GM23338 (cell line): ENCODE results near the gene SGMS2. TPM values are rescaled to one million over a fixed set of nuclear protein-coding genes. Genes with fewer than 3 reads are reported as not detected.

Source experiments
- ATAC-seq: fragments of 200-7000 bp; cut with Tn5 transposase; 3 replicates; pipeline ENCODE4 v1.9.1; 2020
- DNase-seq: peaks from one replicate; pipeline ENCODE4 v3.0.0-alpha.2; 2015; ENCODE audit warnings: low spot score
- H2AFZ ChIP-seq: fragments of 200-600 bp; sonication (generic); 2 replicates; pipeline ENCODE4 v1.8.0; 2016; ENCODE audit warnings: antibody characterized with exemption, mild to moderate bottlenecking, moderate library complexity
- H3F3A ChIP-seq: fragments of 200-600 bp; sonication (generic); replicated peaks from 2 replicates; pipeline ENCODE4 v1.8.0; 2017; ENCODE audit warnings: antibody characterized with exemption, mixed run types, low read depth
- H3K27ac ChIP-seq: fragments of 200-600 bp; sonication (generic); 2 replicates; pipeline ENCODE4 v1.6.1; 2016; ENCODE audit warnings: low read depth
- H3K27me3 ChIP-seq: fragments of 200-600 bp; sonication (generic); 2 replicates; pipeline ENCODE4 v1.8.0; 2016; ENCODE audit warnings: mild to moderate bottlenecking, mixed run types, moderate library complexity; ENCODE audit not compliant: insufficient read depth
- H3K36me3 ChIP-seq: fragments of 200-600 bp; sonication (generic); 2 replicates; pipeline ENCODE4 v1.8.0; 2016; ENCODE audit warnings: mild to moderate bottlenecking; ENCODE audit not compliant: insufficient read depth
- H3K4me1 ChIP-seq: fragments of 200-600 bp; sonication (generic); 2 replicates; pipeline ENCODE4 v1.8.0; 2016; ENCODE audit warnings: mild to moderate bottlenecking, moderate library complexity; ENCODE audit not compliant: insufficient read depth
- H3K4me2 ChIP-seq: fragments of 200-600 bp; sonication (generic); 2 replicates; pipeline ENCODE4 v1.7.1; 2017; ENCODE audit warnings: mixed run types
- H3K4me3 ChIP-seq: fragments of 200-600 bp; sonication (generic); 2 replicates; pipeline ENCODE4 v1.6.1; 2016; ENCODE audit warnings: mixed run types
- H3K79me2 ChIP-seq: fragments of 200-600 bp; sonication (generic); replicated peaks from 2 replicates; pipeline ENCODE4 v1.8.0; 2017; ENCODE audit warnings: mild to moderate bottlenecking; ENCODE audit not compliant: insufficient read depth
- H3K9me2 ChIP-seq: fragments of 200-600 bp; sonication (generic); 2 replicates; pipeline ENCODE4 v1.8.0; 2017; ENCODE audit not compliant: insufficient read depth
- H4K20me1 ChIP-seq: fragments of 200-600 bp; sonication (generic); replicated peaks from 2 replicates; pipeline ENCODE4 v1.8.0; 2017; ENCODE audit warnings: mild to moderate bottlenecking; ENCODE audit not compliant: insufficient read depth
- H3K27ac Mint-ChIP-seq: 2 replicates; pipeline ENCODE4 v1.8.0; 2020; ENCODE audit warnings: inconsistent platforms, mild to moderate bottlenecking, moderate library complexity, mixed read lengths
- H3K27me3 Mint-ChIP-seq: 3 replicates; pipeline ENCODE4 v1.8.0; 2022; ENCODE audit warnings: low read depth, mild to moderate bottlenecking, moderate library complexity, mixed read lengths, inconsistent platforms; ENCODE audit not compliant: insufficient read depth, poor library complexity
- H3K36me3 Mint-ChIP-seq: 3 replicates; pipeline ENCODE4 v1.8.0; 2021; ENCODE audit warnings: low read depth, mild to moderate bottlenecking, inconsistent platforms, moderate library complexity, mixed read lengths
- H3K4me1 Mint-ChIP-seq: 3 replicates; pipeline ENCODE4 v1.8.0; 2020; ENCODE audit warnings: mild to moderate bottlenecking, inconsistent platforms, mixed read lengths
- H3K4me3 Mint-ChIP-seq: 3 replicates; pipeline ENCODE4 v1.8.0; 2021; ENCODE audit warnings: moderate library complexity, mild to moderate bottlenecking, inconsistent platforms, mixed read lengths
- H3K9me3 Mint-ChIP-seq: 3 replicates; pipeline ENCODE4 v1.8.0; 2020; ENCODE audit warnings: moderate library complexity, mild to moderate bottlenecking, inconsistent platforms, mixed read lengths
- CREB1 ChIP-seq: fragments of 250-450 bp; sonication (Bioruptor Pico); IDR thresholded peaks from 2 replicates; pipeline ENCODE4 v1.5.0; 2020; ENCODE audit warnings: low read depth, mild to moderate bottlenecking, moderate library complexity
- EZH2 ChIP-seq: fragments of 200-600 bp; sonication (generic); IDR thresholded peaks from one replicate; pipeline ENCODE4 v1.8.0; 2017; ENCODE audit warnings: antibody characterized with exemption, mild to moderate bottlenecking, low read depth; ENCODE audit not compliant: unreplicated experiment
- EZH2phosphoT487 ChIP-seq: fragments of 200-600 bp; sonication (generic); IDR thresholded peaks from one replicate; pipeline ENCODE4 v1.8.1; 2018; ENCODE audit warnings: antibody characterized with exemption; ENCODE audit not compliant: unreplicated experiment
- JUNB ChIP-seq: IDR thresholded peaks from one replicate; pipeline ENCODE4 v1.6.1; 2016; ENCODE audit warnings: antibody characterized with exemption; ENCODE audit not compliant: unreplicated experiment
- POLR2AphosphoS5 ChIP-seq: IDR thresholded peaks from 2 replicates; pipeline ENCODE4 v1.6.1; 2016; ENCODE audit warnings: antibody characterized with exemption, low read depth
- STAT1 ChIP-seq: IDR thresholded peaks from one replicate; pipeline ENCODE4 v1.6.1; 2016; ENCODE audit warnings: antibody characterized with exemption; ENCODE audit not compliant: unreplicated experiment
- ZNF331 ChIP-seq: fragments of 250-450 bp; sonication (Bioruptor Pico); IDR thresholded peaks from 2 replicates; pipeline ENCODE4 v1.5.0; 2020; ENCODE audit warnings: low read depth, mild to moderate bottlenecking, moderate library complexity
- polyA plus RNA-seq: library from polyadenylated mRNA; unstranded; fragments of >200 nt; fragmentation: Nextera tagmentation; extraction: Ambion mirVana; gene quantifications from 2 replicates; pipeline ENCODE4 v1.2.1, GENCODE V29; 2016
- total RNA-seq: library from RNA; depleted of rRNA; stranded (reverse); fragments of >200 nt; shearing (Covaris generic); gene quantifications from 2 replicates; pipeline ENCODE4 v1.2.3, GENCODE V29; 2014
- TF ChIP-seq, protein P1 (sequence below), 2 experiments: fragments of 200-600 bp in 1 of 2; sonication (generic) in 1 of 2; conservative IDR thresholded peaks; 2 replicates each; pipeline versions ENCODE4 v1.5.1 to v1.6.1; 2016 to 2017; ENCODE audit warnings: antibody characterized with exemption in 2 of 2, low read depth in 2 of 2, mild to moderate bottlenecking in 2 of 2, moderate library complexity in 1 of 2
- TF ChIP-seq, protein P2 (sequence below): IDR thresholded peaks from one replicate; pipeline ENCODE4 v1.6.1; 2018; ENCODE audit warnings: antibody characterized with exemption; ENCODE audit not compliant: unreplicated experiment
- TF ChIP-seq, protein P3 (sequence below): IDR thresholded peaks from 2 replicates; pipeline ENCODE4 v1.6.1; 2016; ENCODE audit warnings: antibody characterized with exemption

Gene SGMS2
- total and polyA plus RNA-seq, 2 experiments from 2014 or later: 0.35 to 1.1 TPM

DNA sequence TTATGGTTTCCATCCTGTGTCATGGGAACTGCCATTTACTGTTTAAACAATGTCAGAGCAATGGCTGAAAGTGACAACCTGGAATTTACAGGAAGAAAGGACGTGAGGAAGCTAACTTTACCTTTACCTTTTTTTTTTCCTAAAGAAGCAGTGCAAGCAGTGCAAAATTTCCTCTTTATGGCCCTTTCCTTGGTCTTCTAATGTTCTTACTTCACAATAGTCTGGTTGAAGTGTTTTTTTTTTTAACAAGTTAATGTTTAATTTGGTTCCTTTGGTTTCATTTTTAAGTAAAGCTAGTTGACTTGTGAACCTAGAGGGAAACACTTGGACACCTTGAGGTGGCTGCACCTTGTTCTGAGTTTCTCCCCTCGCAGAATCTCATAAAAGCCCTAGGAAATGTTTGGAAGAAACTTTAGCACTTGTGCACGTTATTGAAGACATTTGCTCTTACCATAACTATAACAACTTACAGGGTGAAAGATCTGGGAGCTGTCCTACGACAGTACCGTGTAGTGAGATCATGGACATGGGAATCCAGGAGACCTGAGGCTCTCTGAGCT is 1.8 kb downstream of the SGMS2 start (continued):
- TF ChIP-seq EZH2phosphoT487: no peak

DNA sequence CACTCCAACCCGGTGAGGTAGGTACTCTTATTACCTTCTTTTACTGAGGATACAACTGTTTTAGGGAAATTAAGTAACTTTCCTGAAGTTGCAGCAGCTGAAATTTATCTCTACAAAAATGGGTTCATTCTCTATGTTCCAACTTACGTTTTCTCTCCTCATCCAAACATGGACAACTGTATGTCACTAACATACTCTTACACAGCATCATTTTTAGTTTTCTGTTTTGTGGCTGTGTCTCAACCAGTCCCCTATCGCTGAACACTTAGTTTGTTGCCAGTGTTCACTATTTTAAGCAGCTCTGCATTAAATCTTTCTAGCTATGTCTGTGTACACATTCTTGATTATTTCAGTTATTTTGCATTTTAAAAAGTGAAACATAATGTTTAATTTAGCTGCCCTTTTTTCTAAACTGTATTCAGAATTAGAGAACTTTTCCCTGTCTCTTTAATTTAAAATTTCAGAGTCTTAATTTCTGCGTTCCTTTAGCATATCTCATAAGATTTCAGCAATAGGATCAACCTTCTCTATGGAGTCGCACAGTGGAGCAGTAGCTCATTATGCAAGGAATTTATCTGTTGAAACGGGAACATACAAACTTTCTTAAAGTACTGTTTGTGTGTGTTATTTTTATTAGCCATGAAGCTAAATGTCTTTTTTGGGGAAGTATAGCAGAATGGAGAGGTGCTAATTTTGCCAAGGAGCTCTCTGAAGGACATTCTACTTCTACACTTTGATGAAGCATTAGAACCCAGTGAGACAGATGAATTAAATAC is 3.8 kb downstream of the SGMS2 start:
- no peak overlapping the region for H3K4me2 ChIP-seq
- H3K4me3 ChIP-seq: no peak overlapping the region
- DNase-seq (no peak), ATAC-seq (no peak)
- no peak overlapping the region for H2AFZ ChIP-seq
- no peaks in the 10 kb centered on the region for H3K36me3 ChIP-seq
- H3K9me3 Mint-ChIP-seq: peaks cover under 1% of the 10 kb centered on the region; the same call in 2 of the 3 replicates
- H3K9me2 ChIP-seq: 0 out of 2 replicates have a peak, but pooled peaks cover 4% of the 10 kb centered on the region
- H3K36me3 Mint-ChIP-seq: peaks cover under 1% of the 10 kb centered on the region; the same call in 2 of the 3 replicates
- H3K4me3 Mint-ChIP-seq: no peak overlapping the region
- TF ChIP-seq POLR2AphosphoS5 (no peak), JUNB (no peak), EZH2phosphoT487 (no peak), STAT1 (no peak), EZH2 (no peak), ZNF331 (CRISPR knock-in tag) (no peak)
- TF ChIP-seq, protein P1, sequence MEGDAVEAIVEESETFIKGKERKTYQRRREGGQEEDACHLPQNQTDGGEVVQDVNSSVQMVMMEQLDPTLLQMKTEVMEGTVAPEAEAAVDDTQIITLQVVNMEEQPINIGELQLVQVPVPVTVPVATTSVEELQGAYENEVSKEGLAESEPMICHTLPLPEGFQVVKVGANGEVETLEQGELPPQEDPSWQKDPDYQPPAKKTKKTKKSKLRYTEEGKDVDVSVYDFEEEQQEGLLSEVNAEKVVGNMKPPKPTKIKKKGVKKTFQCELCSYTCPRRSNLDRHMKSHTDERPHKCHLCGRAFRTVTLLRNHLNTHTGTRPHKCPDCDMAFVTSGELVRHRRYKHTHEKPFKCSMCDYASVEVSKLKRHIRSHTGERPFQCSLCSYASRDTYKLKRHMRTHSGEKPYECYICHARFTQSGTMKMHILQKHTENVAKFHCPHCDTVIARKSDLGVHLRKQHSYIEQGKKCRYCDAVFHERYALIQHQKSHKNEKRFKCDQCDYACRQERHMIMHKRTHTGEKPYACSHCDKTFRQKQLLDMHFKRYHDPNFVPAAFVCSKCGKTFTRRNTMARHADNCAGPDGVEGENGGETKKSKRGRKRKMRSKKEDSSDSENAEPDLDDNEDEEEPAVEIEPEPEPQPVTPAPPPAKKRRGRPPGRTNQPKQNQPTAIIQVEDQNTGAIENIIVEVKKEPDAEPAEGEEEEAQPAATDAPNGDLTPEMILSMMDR (conservative IDR thresholded peaks at IDR 0.05; ENCODE audit: low read depth in 2 of 2): no peak
- no peak overlapping the region for H3K27ac ChIP-seq
- H3K79me2 ChIP-seq: no peaks in the 10 kb centered on the region
- 0 out of 2 replicates have a peak, but pooled peaks cover 5% of the 10 kb centered on the region for H4K20me1 ChIP-seq
- H3F3A ChIP-seq: peaks cover 3% of the 10 kb centered on the region; the same call in 1 of the 2 replicates
- H3K4me1 Mint-ChIP-seq: peaks cover 13% of the 10 kb centered on the region
- peaks cover 16% of the 10 kb centered on the region for H3K4me1 ChIP-seq
- H3K27me3 ChIP-seq: peaks cover 68% of the 10 kb centered on the region
- H3K27me3 Mint-ChIP-seq: peaks cover 46% of the 10 kb centered on the region
- H3K27ac Mint-ChIP-seq: no peak overlapping the region

DNA sequence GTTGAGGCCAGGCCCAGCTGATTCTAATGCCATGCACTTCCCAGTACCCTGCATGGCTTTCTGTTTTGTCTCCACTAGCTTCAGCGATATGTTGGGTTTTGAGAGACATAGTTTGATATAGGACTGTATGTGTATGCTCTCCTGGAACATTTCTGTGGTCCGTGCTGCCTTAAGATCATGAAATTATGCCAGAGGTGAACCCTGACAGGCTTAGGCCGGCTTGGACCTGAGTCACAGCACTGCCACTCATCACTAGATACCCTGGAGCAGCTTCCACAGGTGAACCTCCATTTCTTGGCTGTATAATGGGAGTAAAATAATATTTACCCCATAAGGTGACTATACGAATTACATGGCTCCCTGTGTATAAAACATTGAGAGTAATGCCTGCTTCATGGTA is 6.4 kb downstream of the SGMS2 start:
- Histone ChIP-seq H3K9me2 (0 out of 2 replicates have a peak, but pooled peaks cover 4% of the 10 kb centered on the region), H3K36me3 (no peaks in the 10 kb centered on the region), H3K4me2 (no peak overlapping the region), H3K27ac (no peak overlapping the region), H3F3A (no peaks in the 10 kb centered on the region), H3K79me2 (no peaks in the 10 kb centered on the region), H3K4me3 (no peak overlapping the region), H2AFZ (no peak overlapping the region), H3K27me3 (peaks cover 41% of the 10 kb centered on the region), H4K20me1 (0 out of 2 replicates have a peak, but pooled peaks cover 2% of the 10 kb centered on the region), H3K4me1 (peaks cover 9% of the 10 kb centered on the region)
- no peak for DNase-seq
- TF ChIP-seq, protein P2, sequence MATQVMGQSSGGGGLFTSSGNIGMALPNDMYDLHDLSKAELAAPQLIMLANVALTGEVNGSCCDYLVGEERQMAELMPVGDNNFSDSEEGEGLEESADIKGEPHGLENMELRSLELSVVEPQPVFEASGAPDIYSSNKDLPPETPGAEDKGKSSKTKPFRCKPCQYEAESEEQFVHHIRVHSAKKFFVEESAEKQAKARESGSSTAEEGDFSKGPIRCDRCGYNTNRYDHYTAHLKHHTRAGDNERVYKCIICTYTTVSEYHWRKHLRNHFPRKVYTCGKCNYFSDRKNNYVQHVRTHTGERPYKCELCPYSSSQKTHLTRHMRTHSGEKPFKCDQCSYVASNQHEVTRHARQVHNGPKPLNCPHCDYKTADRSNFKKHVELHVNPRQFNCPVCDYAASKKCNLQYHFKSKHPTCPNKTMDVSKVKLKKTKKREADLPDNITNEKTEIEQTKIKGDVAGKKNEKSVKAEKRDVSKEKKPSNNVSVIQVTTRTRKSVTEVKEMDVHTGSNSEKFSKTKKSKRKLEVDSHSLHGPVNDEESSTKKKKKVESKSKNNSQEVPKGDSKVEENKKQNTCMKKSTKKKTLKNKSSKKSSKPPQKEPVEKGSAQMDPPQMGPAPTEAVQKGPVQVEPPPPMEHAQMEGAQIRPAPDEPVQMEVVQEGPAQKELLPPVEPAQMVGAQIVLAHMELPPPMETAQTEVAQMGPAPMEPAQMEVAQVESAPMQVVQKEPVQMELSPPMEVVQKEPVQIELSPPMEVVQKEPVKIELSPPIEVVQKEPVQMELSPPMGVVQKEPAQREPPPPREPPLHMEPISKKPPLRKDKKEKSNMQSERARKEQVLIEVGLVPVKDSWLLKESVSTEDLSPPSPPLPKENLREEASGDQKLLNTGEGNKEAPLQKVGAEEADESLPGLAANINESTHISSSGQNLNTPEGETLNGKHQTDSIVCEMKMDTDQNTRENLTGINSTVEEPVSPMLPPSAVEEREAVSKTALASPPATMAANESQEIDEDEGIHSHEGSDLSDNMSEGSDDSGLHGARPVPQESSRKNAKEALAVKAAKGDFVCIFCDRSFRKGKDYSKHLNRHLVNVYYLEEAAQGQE: no peak
- no peak for TF ChIP-seq CREB1
- TF ChIP-seq JUNB: no peak
- TF ChIP-seq POLR2AphosphoS5: no peak
- no peak for TF ChIP-seq ZNF331 (CRISPR knock-in tag)
- TF ChIP-seq, protein P3, sequence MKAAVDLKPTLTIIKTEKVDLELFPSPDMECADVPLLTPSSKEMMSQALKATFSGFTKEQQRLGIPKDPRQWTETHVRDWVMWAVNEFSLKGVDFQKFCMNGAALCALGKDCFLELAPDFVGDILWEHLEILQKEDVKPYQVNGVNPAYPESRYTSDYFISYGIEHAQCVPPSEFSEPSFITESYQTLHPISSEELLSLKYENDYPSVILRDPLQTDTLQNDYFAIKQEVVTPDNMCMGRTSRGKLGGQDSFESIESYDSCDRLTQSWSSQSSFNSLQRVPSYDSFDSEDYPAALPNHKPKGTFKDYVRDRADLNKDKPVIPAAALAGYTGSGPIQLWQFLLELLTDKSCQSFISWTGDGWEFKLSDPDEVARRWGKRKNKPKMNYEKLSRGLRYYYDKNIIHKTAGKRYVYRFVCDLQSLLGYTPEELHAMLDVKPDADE: no peak
- ATAC-seq: no peak
- peaks cover 22% of the 10 kb centered on the region for H3K27me3 Mint-ChIP-seq
- peaks cover 2% of the 10 kb centered on the region; the same call in 1 of the 3 replicates for H3K4me1 Mint-ChIP-seq
- peaks cover 3% of the 10 kb centered on the region; the same call in 2 of the 3 replicates for H3K36me3 Mint-ChIP-seq
- H3K27ac Mint-ChIP-seq: no peak overlapping the region
- peaks cover 3% of the 10 kb centered on the region; the same call in 2 of the 3 replicates for H3K9me3 Mint-ChIP-seq
- no peak overlapping the region for H3K4me3 Mint-ChIP-seq
